HepG2 (cell line): ENCODE results near the gene CERS5. TPM values are rescaled to one million over a fixed set of nuclear protein-coding genes. Genes with fewer than 3 reads are reported as not detected.

Experiments used
- ARID4A ChIP-seq: sonication (generic); formaldehyde crosslinking; IDR thresholded peaks from 2 replicates; pipeline ENCODE4 v1.5.0; 2020; ENCODE audit warnings: mild to moderate bottlenecking, missing genetic modification reagents, borderline replicate concordance
- CBX5 ChIP-seq: sonication (generic); formaldehyde crosslinking; IDR thresholded peaks from 2 replicates; pipeline ENCODE4 v1.4.0; 2020; ENCODE audit warnings: missing genetic modification reagents, borderline replicate concordance
- CREM ChIP-seq, 2 experiments: sonication (generic) in 1 of 2; formaldehyde crosslinking in 1 of 2; IDR thresholded peaks; 2 replicates each; pipeline versions ENCODE4 v1.4.0 to v1.6.1; 2016 to 2020; ENCODE audit warnings: antibody characterized with exemption in 1 of 2, mild to moderate bottlenecking in 1 of 2, missing genetic modification reagents in 1 of 2
- CSRNP1 ChIP-seq: sonication (generic); formaldehyde crosslinking; IDR thresholded peaks from 2 replicates; pipeline ENCODE4 v1.8.1; 2023; ENCODE audit warnings: mild to moderate bottlenecking, missing genetic modification reagents
- E2F2 ChIP-seq: sonication (generic); formaldehyde crosslinking; IDR thresholded peaks from 2 replicates; pipeline ENCODE4 v1.4.0; 2020; ENCODE audit warnings: missing genetic modification reagents, borderline replicate concordance
- HCFC1 ChIP-seq: fragments of 150-350 bp; IDR thresholded peaks from 2 replicates; pipeline ENCODE4 v1.6.1; 2014; ENCODE audit warnings: low read depth, low read length
- HDAC1 ChIP-seq: sonication (generic); formaldehyde crosslinking; IDR thresholded peaks from 2 replicates; pipeline ENCODE4 v1.5.1; 2020; ENCODE audit warnings: mild to moderate bottlenecking, missing genetic modification reagents
- ISX ChIP-seq: sonication (generic); formaldehyde crosslinking; conservative IDR thresholded peaks from 2 replicates; pipeline ENCODE4 v1.5.0; 2020; ENCODE audit warnings: missing genetic modification reagents
- KIAA2018 ChIP-seq: sonication (generic); formaldehyde crosslinking; IDR thresholded peaks from 2 replicates; pipeline ENCODE4 v1.5.0; 2020; ENCODE audit warnings: mild to moderate bottlenecking, missing genetic modification reagents, borderline replicate concordance
- RFX1 ChIP-seq: fragments of 450-650 bp; IDR thresholded peaks from 2 replicates; pipeline ENCODE4 v1.6.1; 2017
- SP140L ChIP-seq: sonication (generic); formaldehyde crosslinking; IDR thresholded peaks from 2 replicates; pipeline ENCODE4 v1.4.0; 2020; ENCODE audit warnings: missing genetic modification reagents, borderline replicate concordance
- TFDP2 ChIP-seq: sonication (generic); formaldehyde crosslinking; IDR thresholded peaks from 2 replicates; pipeline ENCODE4 v1.4.0; 2020; ENCODE audit warnings: missing genetic modification reagents
- ZBTB21 ChIP-seq: sonication (generic); formaldehyde crosslinking; IDR thresholded peaks from 2 replicates; pipeline ENCODE4 v1.4.0; 2020; ENCODE audit warnings: missing genetic modification reagents
- polyA plus RNA-seq, 8 experiments: library from polyadenylated mRNA; depleted of rRNA in 3 of 8; stranded (reverse) in 7 of 8; unstranded in 1 of 8; fragments of >200 nt; fragmentation: Illumina TruSeq in 4 of 8; extraction: Trizol in 4 of 8; gene quantifications; 2 replicates each; pipeline versions ENCODE4 v1.2.1 to v1.2.3, GENCODE V29; 2011 to 2016; ENCODE audit warnings: low read depth in 4 of 8, missing spikeins in 1 of 8, mixed read lengths in 1 of 8; ENCODE audit not compliant: insufficient read depth in 1 of 8
- total RNA-seq, 5 experiments: library from RNA; depleted of rRNA; stranded (reverse); fragments of >200 nt; fragmentation: Illumina TruSeq; extraction: Trizol; gene quantifications; 2 replicates each; pipeline ENCODE4 v1.2.3, GENCODE V29; 2016; ENCODE audit warnings: low read depth in 1 of 5

The CERS5 gene
- total and polyA plus RNA-seq, 2 of the 13 experiments (the other 11 are each of a cell fraction or from before 2014, with no cell fraction given): 22.3 to 48.8 TPM

GRCh38 chr12:50082644-50083043 lies 84.5 kb downstream of the CERS5 start (continued):
- TF ChIP-seq KIAA2018 (CRISPR knock-in tag): no peak
- no peak for TF ChIP-seq HCFC1
- no peak for TF ChIP-seq TFDP2 (CRISPR knock-in tag)
- TF ChIP-seq RFX1: no peak
- TF ChIP-seq ARID4A: no peak; the same call in 1 of the 2 replicates
- TF ChIP-seq ISX (CRISPR knock-in tag): no peak
- TF ChIP-seq SP140L (CRISPR knock-in tag): no peak
- TF ChIP-seq HDAC1 (CRISPR knock-in tag): peak; percentile 78
- TF ChIP-seq CREM (IDR thresholded peaks at IDR 0.05): peak; percentile 41; the same call in 1 of the 2 replicates
- no peak for TF ChIP-seq CREM (CRISPR knock-in tag; IDR thresholded peaks at IDR 0.05)
- no peak for TF ChIP-seq ZBTB21 (CRISPR knock-in tag)
- TF ChIP-seq CSRNP1 (CRISPR knock-in tag): no peak
- peak; percentile 26; the same call in 1 of the 2 replicates for TF ChIP-seq CBX5 (CRISPR knock-in tag)
- no peak for TF ChIP-seq E2F2
